NOMO-1 treated with dmso at 0.1 percent for 144 hours (cell line): Measurements from ENCODE around the gene SEMA3F.
"Not testable (repeated sequence)": the region's sequence is repeated elsewhere in the genome, so short reads cannot be mapped to it uniquely, and the experiment has no call there.

ENCODE experiments used
- DNase-seq: peaks from one replicate; lab custom pipeline; 2025; ENCODE audit not compliant: unreplicated experiment; lab: John Stamatoyannopoulos, UW

SEMA3F gene

GRCh38 chr3:50210176-50210509 is 55.0 kb downstream of the SEMA3F start:
- DNase-seq = no peak

GRCh38 chr3:50210510-50211367 is 55.6 kb downstream of the SEMA3F start:
- DNase-seq = no peak

GRCh38 chr3:50211368-50211717 is 56.2 kb downstream of the SEMA3F start:
- DNase-seq = not testable (repeated sequence)

GRCh38 chr3:50211930-50212329 is 56.8 kb downstream of the SEMA3F start:
- no peak for DNase-seq

- no peak for DNase-seq
These were observed 57.4 kb downstream of the SEMA3F start for GRCh38 chr3:50212502-50212901.

- DNase-seq = no peak
These were observed 57.8 kb downstream of the SEMA3F start for GRCh38 chr3:50212971-50213370.

GRCh38 chr3:50213373-50213772 is 58.2 kb downstream of the SEMA3F start:
- no peak for DNase-seq

GRCh38 chr3:50214824-50215223 is 59.7 kb downstream of the SEMA3F start:
- no peak for DNase-seq

- no peak for DNase-seq
These were observed 60.4 kb downstream of the SEMA3F start for GRCh38 chr3:50215529-50215928.

- DNase-seq = no peak
These were observed 62.6 kb downstream of the SEMA3F start for GRCh38 chr3:50217681-50218080.

GRCh38 chr3:50218448-50218847 is 63.3 kb downstream of the SEMA3F start:
- no peak for DNase-seq

- DNase-seq = no peak
These were observed 64.2 kb downstream of the SEMA3F start for GRCh38 chr3:50219285-50219684.

- DNase-seq = no peak
These were observed 65.0 kb downstream of the SEMA3F start for GRCh38 chr3:50220109-50220508.

- no peak for DNase-seq
These were observed 65.9 kb downstream of the SEMA3F start for GRCh38 chr3:50221051-50221410.

GRCh38 chr3:50221411-50222168 is 66.5 kb downstream of the SEMA3F start:
- DNase-seq = no peak

- DNase-seq = no peak
These were observed 67.0 kb downstream of the SEMA3F start for GRCh38 chr3:50222169-50222528.

- DNase-seq = no peak
These were observed 69.5 kb downstream of the SEMA3F start for GRCh38 chr3:50224639-50225038.

GRCh38 chr3:50226888-50227389 is 71.8 kb downstream of the SEMA3F start:
- DNase-seq = peak; percentile 34

GRCh38 chr3:50227390-50228183 is 72.5 kb downstream of the SEMA3F start:
- DNase-seq = peak; percentile 92

GRCh38 chr3:50228184-50228763 is 73.2 kb downstream of the SEMA3F start:
- not testable (repeated sequence) for DNase-seq

- DNase-seq = no peak
These were observed 74.4 kb downstream of the SEMA3F start for GRCh38 chr3:50229490-50229889.
